Middle frontal gyrus (tissue), 1 donor: Measurements from ENCODE around the gene ADIRF.
"Not testable (repeated sequence)": the region's sequence is repeated elsewhere in the genome, so short reads cannot be mapped to it uniquely, and the experiment has no call there.

Experiments used
- DNase-seq: peaks from one replicate; pipeline ENCODE4 v3.0.0-alpha.2; 2015; ENCODE audit warnings: low spot score; ENCODE audit errors: extremely low spot score

ADIRF gene

GRCh38 chr10:86976362-86977056 lies 8.2 kb downstream of the ADIRF start:
- DNase-seq: no peak

GRCh38 chr10:86978457-86978856 lies 10.2 kb downstream of the ADIRF start:
- DNase-seq: not testable (repeated sequence)

- DNase-seq: no peak
Observed at GRCh38 chr10:86979296-86979818, 11.1 kb downstream of the ADIRF start.

- no peak for DNase-seq
Observed at GRCh38 chr10:86979977-86980448, 11.7 kb downstream of the ADIRF start.

GRCh38 chr10:86981020-86981419 lies 12.7 kb downstream of the ADIRF start:
- not testable (repeated sequence) for DNase-seq

DNA sequence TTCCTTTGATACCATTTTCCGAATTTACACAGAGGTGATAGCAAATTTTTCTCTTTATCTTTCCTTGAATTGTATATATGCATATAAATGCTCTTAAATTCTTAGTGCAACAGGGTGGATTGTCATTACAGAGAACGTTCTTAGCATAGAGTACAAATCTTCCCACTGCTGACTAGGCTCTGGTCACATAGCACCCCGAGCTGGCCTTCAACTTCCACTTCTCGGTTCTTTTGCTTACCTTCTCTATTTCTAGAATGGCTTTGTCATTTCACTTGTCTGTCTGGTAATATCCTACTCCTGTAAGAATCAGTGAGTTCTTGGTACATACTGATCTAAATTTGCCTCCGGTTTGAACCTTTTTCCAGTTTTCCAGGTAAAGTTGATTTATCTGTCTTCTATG lies 13.4 kb downstream of the ADIRF start:
- no peak for DNase-seq

DNA sequence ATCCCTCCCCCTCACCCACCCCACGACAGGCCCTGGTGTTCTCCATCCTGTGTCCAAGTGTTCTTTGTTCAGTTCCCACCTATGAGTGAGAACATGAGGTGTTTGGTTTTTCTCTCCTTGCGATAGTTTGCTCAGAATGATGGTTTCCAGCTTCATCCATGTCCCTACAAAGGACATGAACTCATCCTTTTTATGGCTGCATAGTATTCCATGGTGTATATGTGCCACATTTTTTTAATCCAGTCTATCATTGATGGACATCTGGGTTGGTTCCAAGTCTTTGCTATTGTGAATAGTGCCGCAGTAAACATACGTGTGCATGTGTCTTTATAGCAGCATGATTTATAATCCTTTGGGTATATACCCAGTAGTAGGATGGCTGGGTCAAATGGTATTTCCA lies 16.2 kb downstream of the ADIRF start:
- not testable (repeated sequence) for DNase-seq

- no peak for DNase-seq
Observed at GRCh38 chr10:86988520-86988919, 20.2 kb downstream of the ADIRF start.

GRCh38 chr10:86991362-86991761 lies 23.1 kb downstream of the ADIRF start:
- not testable (repeated sequence) for DNase-seq

DNA sequence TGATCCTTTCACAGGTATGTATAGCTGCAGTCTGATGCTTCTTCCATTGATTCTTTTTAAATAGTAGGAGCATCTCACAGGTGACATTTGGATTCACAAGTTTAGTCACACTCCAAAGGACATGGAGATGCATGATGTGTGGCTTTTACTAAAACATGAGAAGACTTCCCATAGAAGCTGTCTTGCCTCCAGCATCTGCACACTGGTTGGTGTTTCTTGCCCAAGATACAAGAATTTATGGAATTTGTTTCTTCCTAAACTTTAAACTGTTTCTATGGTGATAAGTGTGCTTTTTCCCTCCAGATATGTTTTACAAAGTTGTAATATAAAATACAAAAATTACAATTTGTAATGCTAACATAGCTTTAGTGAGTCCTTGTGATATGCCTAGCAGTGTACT lies 24.2 kb downstream of the ADIRF start:
- no peak for DNase-seq

DNA sequence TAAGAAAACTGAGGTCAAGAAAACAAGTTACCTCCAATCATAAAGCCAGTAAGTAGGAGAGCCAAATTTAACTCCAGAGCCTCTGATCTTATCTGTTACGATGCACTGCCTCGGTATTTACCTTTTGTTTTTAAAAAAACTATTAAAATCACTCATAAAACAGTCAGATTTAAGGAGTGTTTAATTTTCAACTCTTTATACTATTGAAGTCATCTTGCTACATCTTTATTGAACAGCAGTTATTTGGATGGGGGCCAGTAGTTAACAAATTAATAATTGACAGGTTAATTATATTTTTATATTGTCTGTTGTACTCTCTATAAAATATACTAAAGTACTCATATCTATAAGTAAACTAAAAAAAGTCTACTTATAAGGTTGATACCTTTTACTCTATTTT lies 24.6 kb downstream of the ADIRF start:
- DNase-seq: no peak

DNA sequence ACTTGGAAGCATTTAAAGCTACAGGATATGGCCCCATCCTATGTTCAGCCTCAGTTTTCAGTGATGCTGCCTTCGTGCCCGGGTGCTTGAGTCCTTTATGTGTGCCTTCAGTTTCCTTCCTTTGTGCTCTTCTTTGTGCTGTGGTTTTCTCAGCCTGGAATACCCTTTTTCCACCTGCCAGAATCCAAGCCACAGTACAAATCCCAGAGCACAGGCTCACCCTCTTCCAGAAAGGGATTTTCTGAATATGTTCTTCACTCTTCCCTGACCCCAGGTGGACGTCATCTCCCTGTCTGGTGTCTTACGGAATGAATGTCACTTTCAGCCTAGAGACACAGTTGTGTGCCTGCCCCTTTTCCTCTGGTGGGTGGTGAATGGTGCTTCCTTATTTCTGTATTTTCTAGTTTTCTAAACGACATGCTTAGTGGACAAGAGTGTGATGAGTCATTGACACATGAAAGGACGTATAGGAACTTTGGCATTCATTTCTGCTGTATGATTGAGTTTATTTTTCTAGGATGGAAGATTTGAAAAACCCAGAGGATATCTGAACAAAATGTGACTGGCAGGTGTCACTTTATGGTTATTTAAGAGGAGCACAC lies 31.6 kb downstream of the ADIRF start:
- DNase-seq: not testable (repeated sequence)

GRCh38 chr10:87000491-87000890 lies 32.2 kb downstream of the ADIRF start:
- no peak for DNase-seq

DNA sequence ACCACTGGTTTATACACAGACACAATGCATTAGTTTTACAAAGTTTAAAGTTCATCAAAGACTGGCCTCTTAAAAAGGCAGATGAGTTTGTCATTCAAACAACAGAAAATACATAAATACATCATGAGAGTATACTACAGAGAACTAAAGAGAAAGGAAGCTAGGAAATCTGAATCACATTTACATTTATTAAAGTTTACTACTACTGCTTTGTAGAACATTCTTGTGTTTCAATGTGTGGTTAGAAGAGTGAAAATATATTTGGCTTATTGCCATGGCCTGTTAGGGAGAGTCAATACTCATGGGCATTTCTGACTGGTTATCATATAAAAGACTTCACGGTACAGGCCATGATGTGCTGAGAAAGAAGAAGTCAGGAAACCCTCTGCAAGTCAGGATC lies 38.8 kb downstream of the ADIRF start:
- DNase-seq: not testable (repeated sequence)

DNA sequence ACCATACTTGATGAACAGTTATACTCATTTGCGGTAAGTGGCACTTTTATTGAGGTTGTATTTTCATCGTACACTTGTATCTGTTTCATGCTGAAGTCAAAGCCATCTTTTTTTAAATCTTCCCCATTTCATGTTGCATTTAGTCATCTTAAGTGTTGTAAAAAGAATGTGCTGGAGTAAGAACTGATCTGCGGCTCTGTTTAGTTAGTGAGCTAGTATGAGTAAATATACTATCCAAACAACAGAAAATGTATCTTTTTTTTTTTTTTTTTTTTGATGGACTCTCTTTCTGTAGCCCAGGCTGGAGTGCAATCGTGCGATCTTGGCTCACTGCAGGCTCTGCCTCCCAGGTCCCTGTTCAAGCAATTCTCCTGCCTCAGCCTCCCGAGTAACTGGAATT lies 39.4 kb downstream of the ADIRF start:
- not testable (repeated sequence) for DNase-seq

- not testable (repeated sequence) for DNase-seq
Observed at GRCh38 chr10:87008303-87008702, 40.0 kb downstream of the ADIRF start.

DNA sequence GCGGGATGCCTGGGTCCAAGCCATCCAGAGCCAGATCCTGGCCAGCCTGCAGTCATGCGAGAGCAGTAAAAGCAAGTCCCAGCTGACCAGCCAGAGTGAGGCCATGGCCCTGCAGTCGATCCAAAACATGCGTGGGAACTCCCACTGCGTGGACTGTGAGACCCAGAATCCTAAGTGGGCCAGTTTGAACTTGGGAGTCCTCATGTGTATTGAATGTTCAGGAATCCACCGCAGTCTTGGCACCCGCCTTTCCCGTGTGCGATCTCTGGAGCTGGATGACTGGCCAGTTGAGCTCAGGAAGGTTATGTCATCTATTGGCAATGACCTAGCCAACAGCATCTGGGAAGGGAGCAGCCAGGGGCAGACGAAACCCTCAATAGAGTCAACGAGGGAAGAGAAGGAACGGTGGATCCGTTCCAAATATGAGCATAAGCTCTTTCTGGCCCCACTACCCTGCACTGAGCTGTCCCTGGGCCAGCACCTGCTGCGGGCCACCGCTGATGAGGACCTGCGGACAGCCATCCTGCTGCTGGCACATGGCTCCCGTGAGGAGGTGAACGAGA lies 40.9 kb downstream of the ADIRF start:
- DNase-seq: not testable (repeated sequence)

GRCh38 chr10:87013528-87013927 lies 45.2 kb downstream of the ADIRF start:
- DNase-seq: not testable (repeated sequence)

DNA sequence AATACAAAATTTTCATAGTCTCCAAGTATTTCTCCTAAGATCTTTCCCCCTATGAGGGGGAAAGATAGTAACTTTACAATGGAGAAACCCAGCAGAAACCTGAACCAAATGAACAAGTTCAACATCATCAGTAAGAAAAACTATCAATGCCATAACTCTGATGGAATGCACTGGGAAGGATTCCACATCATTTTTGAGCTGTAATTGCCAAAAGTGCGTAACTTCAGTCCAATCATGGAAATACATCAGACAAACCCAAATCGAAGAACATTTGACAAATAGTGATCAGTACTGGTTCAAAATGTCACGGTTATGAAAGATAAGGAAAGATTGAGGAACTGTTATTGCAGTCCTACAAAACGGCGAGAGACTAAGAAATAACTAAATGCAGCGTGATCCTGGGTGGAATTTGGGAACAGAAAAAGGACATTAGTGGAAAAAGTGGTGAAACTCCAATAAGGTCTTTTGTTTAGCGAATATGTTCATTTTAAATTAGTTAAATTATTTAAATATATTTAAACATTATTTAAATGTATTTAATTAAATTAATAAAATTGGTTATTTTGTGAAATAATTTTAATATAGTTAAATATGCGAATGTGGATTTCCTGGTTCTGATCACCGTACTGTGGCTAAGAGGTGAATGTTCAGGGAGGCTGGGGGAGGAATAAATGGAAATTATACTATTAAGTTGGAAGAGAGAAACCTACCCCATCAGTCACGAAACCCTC lies 46.9 kb downstream of the ADIRF start:
- DNase-seq: not testable (repeated sequence)

- not testable (repeated sequence) for DNase-seq
Observed at GRCh38 chr10:87018127-87018526, 49.8 kb downstream of the ADIRF start.

- not testable (repeated sequence) for DNase-seq
Observed at GRCh38 chr10:87019066-87019465, 50.8 kb downstream of the ADIRF start.

- not testable (repeated sequence) for DNase-seq
Observed at GRCh38 chr10:87019504-87019903, 51.2 kb downstream of the ADIRF start.
